ENCODE results near the gene SLC12A5.

DNA sequence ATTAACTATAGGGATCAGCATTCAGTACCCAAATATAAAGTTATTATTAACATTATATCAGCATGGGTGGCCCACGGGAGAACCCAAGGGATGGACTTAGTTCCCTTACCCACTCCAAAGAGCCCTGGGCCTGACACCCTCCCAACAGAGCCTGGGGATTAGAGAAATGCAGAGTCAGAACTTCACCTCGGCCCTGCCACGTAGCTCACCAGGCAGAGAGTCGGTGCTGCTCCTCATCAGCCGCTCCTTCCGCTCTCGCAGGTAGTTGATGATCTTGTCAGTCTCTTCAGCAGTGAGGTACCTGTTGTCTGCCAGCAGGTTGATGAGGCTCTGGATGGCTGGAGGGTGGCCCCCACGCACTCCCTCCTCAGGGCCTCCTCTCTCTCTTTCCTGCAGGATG lies 34.1 kb downstream of the SLC12A5 start:
- no peak for TF ChIP-seq POLR2A (IDR thresholded peaks at IDR 0.05; ENCODE audit: low read depth)
- TF ChIP-seq, protein P1, sequence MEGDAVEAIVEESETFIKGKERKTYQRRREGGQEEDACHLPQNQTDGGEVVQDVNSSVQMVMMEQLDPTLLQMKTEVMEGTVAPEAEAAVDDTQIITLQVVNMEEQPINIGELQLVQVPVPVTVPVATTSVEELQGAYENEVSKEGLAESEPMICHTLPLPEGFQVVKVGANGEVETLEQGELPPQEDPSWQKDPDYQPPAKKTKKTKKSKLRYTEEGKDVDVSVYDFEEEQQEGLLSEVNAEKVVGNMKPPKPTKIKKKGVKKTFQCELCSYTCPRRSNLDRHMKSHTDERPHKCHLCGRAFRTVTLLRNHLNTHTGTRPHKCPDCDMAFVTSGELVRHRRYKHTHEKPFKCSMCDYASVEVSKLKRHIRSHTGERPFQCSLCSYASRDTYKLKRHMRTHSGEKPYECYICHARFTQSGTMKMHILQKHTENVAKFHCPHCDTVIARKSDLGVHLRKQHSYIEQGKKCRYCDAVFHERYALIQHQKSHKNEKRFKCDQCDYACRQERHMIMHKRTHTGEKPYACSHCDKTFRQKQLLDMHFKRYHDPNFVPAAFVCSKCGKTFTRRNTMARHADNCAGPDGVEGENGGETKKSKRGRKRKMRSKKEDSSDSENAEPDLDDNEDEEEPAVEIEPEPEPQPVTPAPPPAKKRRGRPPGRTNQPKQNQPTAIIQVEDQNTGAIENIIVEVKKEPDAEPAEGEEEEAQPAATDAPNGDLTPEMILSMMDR (IDR thresholded peaks at IDR 0.05), result no peak

Measured in esophagus muscularis mucosa (tissue), 3 donors.